Heart left ventricle (tissue), 13 donors: ENCODE data around the gene ZNF570.

Experiments
- CTCF ChIP-seq, 12 donors: fragments of 200-600 bp; sonication (generic) in 4 of 12; IDR thresholded peaks; one replicate each; pipeline versions ENCODE4 v1.5.0 to v1.8.0; 2018 to 2022; ENCODE audit warnings: antibody characterized with exemption in 12 of 12, mild to moderate bottlenecking in 5 of 12
- POLR2A ChIP-seq, 2 donors: fragments of 450-650 bp; IDR thresholded peaks; one replicate each; pipeline ENCODE4 v1.6.1; 2017; ENCODE audit warnings: antibody characterized with exemption in 2 of 2, mild to moderate bottlenecking in 2 of 2, moderate library complexity in 2 of 2
- donor health status: ischemic (EF 13 %, LVEDD 7.1; RV severe dilation, severe dysfunction).
- donor health status: DM: no; HTN: yes; CAD: no.
- donor health status: DM: no; HTN: no; CAD: no.
- donor health status: ischemic (EF 25% LVEDD 6.9; RV normal size, moderate dysfunction).
- donor health status: ischemic (EF 25% LVEDD 5.7; RV mildly dilated, moderate dysfunction).
- donor health status: ischemic (EF 35%, LVEDD 5.7; RV mildly dilated, moderate dysfunction).
- donor health status: nonischemic (EF 11% LVEDD 7.7; RV severe dilation, severe dysfunction).
- donor health status: DM: yes; HTN: yes; CAD: no.
- donor health status: PGD.
- donor health status: ischemic (EF 29% LVEDD 5.4; RV normal size, mild dysfunction).
- donor health status: nonischemic (EF 23%, LVEDD 6.1; RV moderate dilation, normal function).

- TF ChIP-seq CTCF (IDR thresholded peaks at IDR 0.05) (no peak), POLR2A (IDR thresholded peaks at IDR 0.05) (no peak)
Observed at GRCh38 chr19:37492213-37492612, 23.1 kb downstream of the ZNF570 start.
